ENCODE measurements around the gene MOSMO. TPM values are rescaled to one million over a fixed set of nuclear protein-coding genes. Genes with fewer than 3 reads are reported as not detected.

MOSMO gene
- total and polyA plus RNA-seq, 9 of the 15 experiments (the other 6 are each of a cell fraction or from before 2014, with no cell fraction given): 1.9 to 13.3 (median 7.7) TPM

DNA sequence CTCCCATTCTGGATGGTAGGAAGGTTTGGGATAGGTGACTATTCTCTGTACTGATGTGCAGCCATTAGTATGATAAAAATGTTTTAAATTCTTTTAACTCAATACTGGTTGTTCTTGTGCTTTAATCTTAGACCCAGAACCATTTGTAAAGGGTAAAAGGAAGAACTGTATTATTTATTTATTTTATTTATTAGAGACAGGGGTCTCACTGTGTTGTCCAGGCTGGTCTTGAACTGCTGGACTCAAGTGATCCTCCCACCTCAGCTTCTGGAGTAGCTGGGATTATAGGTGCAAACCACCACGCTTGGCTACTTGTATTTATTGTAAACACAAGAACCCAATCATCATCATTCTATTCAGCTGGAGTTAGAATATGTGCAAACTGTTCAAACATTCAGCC is 2.2 kb upstream of the MOSMO start:
- in situ Hi-C loops (cut with MboI) (no loop called here), intact Hi-C loops (cut with micrococcal nuclease) (no loop called here)
- no peaks in the 10 kb centered on the region for H3K9me3 ChIP-seq (replicated peaks; ENCODE audit: control insufficient read depth, insufficient read depth, low read depth, low read length)
- no peak overlapping the region for H3K4me2 ChIP-seq (ENCODE audit: insufficient read depth, low read length)
- H3K36me3 ChIP-seq (ENCODE audit: control insufficient read depth, insufficient read depth, low read length): no peaks in the 10 kb centered on the region
- ChIA-PET CTCF (ENCODE audit: low intra/inter-chr PET ratio) (interaction anchor here (1.3 kb wide), 1 partner anchor 182 kb away, joined by 3 read pairs; no protein-coding TSS in a partner anchor), POLR2A (no interaction called here)
- H3K79me2 ChIP-seq (ENCODE audit: control insufficient read depth, insufficient read depth, low read length): peaks cover 13% of the 10 kb centered on the region
- peaks cover 7 to 22% of the 10 kb centered on the region in 2 experiments; a peak in 4 of 5 replicates for H3K4me1 ChIP-seq (replicated peaks in 1 of 2; ENCODE audit: control insufficient read depth in 2 of 2, insufficient read depth in 2 of 2, low read length in 2 of 2)
- no peak for FAIRE-seq
- TF ChIP-seq RBM25 (IDR thresholded peaks at IDR 0.05; ENCODE audit: low read depth, low read length, severe bottlenecking) (peak; percentile 3), ZNF561 (CRISPR knock-in tag; conservative IDR thresholded peaks at IDR 0.05) (no peak)
- H3K4me3 ChIP-seq: no peak overlapping the region
- ATAC-seq: no peak
- H2AFZ ChIP-seq (ENCODE audit: low read depth, low read length): no peak overlapping the region
- no peak for DNase-seq (ENCODE audit: extremely low read depth in 1 of 4, low spot score in 3 of 4)
- no peak overlapping the region for H3K27ac ChIP-seq (ENCODE audit: extremely low read depth, low read depth, low read length)
- WGBS (ENCODE audit: insufficient coverage, low coverage, missing lambda C conversion rate): 32% methylated on average over 1 of the region's 1 CpG
- H3K9me1 ChIP-seq (ENCODE audit: control insufficient read depth, insufficient read depth, low read length): no peaks in the 10 kb centered on the region
- H3K9ac ChIP-seq (ENCODE audit: insufficient read depth in 1 of 2, low read depth in 2 of 2, low read length in 2 of 2): no peak overlapping the region
- H3K27me3 ChIP-seq (ENCODE audit: control insufficient read depth in 2 of 2, insufficient read depth in 2 of 2, low read length in 2 of 2): peaks cover 0 to 4% of the 10 kb centered on the region in 2 experiments; a peak in 2 of 5 replicates
- BruUV-seq (replicated peaks): no TSS peak
- no peaks in the 10 kb centered on the region for H4K20me1 ChIP-seq (replicated peaks; ENCODE audit: control insufficient read depth, insufficient read depth, low read length)

DNA sequence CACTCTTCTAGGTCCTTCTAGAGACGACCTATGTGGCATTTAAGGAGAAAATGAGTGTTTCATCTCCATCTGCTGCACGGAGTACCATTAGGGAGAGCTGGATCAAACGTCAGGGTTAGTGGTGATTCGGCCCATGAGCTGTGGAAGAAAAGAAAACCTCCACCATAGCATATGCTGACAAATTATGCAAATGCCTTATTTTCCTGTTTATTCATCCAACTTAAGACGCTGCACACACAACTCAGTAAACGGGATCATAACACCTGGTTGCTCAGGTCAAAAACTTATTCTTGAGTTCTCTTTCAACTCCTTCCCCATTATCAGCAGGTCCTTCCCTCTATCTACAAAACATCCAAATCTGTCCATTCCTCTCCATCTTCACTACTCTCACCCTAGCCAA is 1.3 kb upstream of the MOSMO start:
- H3K4me3 ChIP-seq: no peak overlapping the region
- TF ChIP-seq ZNF282 (CRISPR knock-in tag; IDR thresholded peaks at IDR 0.05): no peak
- no peak for TF ChIP-seq POU5F1 (IDR thresholded peaks at IDR 0.05; ENCODE audit: borderline replicate concordance, low read depth, low read length, partially characterized antibody)
- no peak for TF ChIP-seq RHOXF2B (CRISPR knock-in tag; conservative IDR thresholded peaks at IDR 0.05)
- no peak for TF ChIP-seq PML (IDR thresholded peaks at IDR 0.05; ENCODE audit: low read length)
- TF ChIP-seq TRIM28 (IDR thresholded peaks at IDR 0.05): no peak
- no peak for TF ChIP-seq SRSF7 (optimal IDR thresholded peaks at IDR 0.05; ENCODE audit: low read depth, low read length)
- no peak for TF ChIP-seq ZFPM2 (CRISPR knock-in tag; IDR thresholded peaks at IDR 0.05)
- no peak for TF ChIP-seq RBM25 (IDR thresholded peaks at IDR 0.05; ENCODE audit: low read depth, low read length, severe bottlenecking)
- no peak for TF ChIP-seq COPS2 (conservative IDR thresholded peaks at IDR 0.05)
- no peak for TF ChIP-seq ZNF551 (CRISPR knock-in tag; IDR thresholded peaks at IDR 0.05)
- TF ChIP-seq KDM2B (CRISPR knock-in tag; IDR thresholded peaks at IDR 0.05): no peak
- TF ChIP-seq, protein P1, sequence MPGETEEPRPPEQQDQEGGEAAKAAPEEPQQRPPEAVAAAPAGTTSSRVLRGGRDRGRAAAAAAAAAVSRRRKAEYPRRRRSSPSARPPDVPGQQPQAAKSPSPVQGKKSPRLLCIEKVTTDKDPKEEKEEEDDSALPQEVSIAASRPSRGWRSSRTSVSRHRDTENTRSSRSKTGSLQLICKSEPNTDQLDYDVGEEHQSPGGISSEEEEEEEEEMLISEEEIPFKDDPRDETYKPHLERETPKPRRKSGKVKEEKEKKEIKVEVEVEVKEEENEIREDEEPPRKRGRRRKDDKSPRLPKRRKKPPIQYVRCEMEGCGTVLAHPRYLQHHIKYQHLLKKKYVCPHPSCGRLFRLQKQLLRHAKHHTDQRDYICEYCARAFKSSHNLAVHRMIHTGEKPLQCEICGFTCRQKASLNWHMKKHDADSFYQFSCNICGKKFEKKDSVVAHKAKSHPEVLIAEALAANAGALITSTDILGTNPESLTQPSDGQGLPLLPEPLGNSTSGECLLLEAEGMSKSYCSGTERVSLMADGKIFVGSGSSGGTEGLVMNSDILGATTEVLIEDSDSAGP (CRISPR knock-in tag; IDR thresholded peaks at IDR 0.05): no peak
- no peak for FAIRE-seq
- H3K79me2 ChIP-seq (ENCODE audit: control insufficient read depth, insufficient read depth, low read length): peaks cover 21% of the 10 kb centered on the region
- no peak overlapping the region for H2AFZ ChIP-seq (ENCODE audit: low read depth, low read length)
- in situ Hi-C loops (cut with MboI) (no loop called here), intact Hi-C loops (cut with micrococcal nuclease) (no loop called here)
- 47% methylated on average over 6 of the region's 6 CpGs for WGBS (ENCODE audit: insufficient coverage, low coverage, missing lambda C conversion rate)
- no peak for ATAC-seq
- peak overlapping the region; percentile 84; the same call in 1 of the 2 replicates for H3K4me2 ChIP-seq (ENCODE audit: insufficient read depth, low read length)
- H4K20me1 ChIP-seq (replicated peaks; ENCODE audit: control insufficient read depth, insufficient read depth, low read length): 0 out of 2 replicates have a peak, but pooled peaks cover 6% of the 10 kb centered on the region
- ChIA-PET POLR2A (interaction anchor here (0.7 to 0.9 kb wide), 2 partner anchors 12 to 65 kb away, joined by 3 read pairs; no protein-coding TSS in a partner anchor), CTCF (ENCODE audit: low intra/inter-chr PET ratio) (interaction anchor here (1.3 kb wide), 1 partner anchor 181 kb away, joined by 3 read pairs; no protein-coding TSS in a partner anchor)
- no peak overlapping the region for H3K9ac ChIP-seq (ENCODE audit: insufficient read depth in 1 of 2, low read depth in 2 of 2, low read length in 2 of 2)
- no peaks in the 10 kb centered on the region for H3K9me1 ChIP-seq (ENCODE audit: control insufficient read depth, insufficient read depth, low read length)
- no peaks in the 10 kb centered on the region for H3K9me3 ChIP-seq (replicated peaks; ENCODE audit: control insufficient read depth, insufficient read depth, low read depth, low read length)
- H3K4me1 ChIP-seq (replicated peaks in 1 of 2; ENCODE audit: control insufficient read depth in 2 of 2, insufficient read depth in 2 of 2, low read length in 2 of 2): peaks cover 8 to 18% of the 10 kb centered on the region in 2 experiments; a peak in 4 of 5 replicates
- H3K27me3 ChIP-seq (ENCODE audit: control insufficient read depth in 2 of 2, insufficient read depth in 2 of 2, low read length in 2 of 2): peaks cover 0 to 4% of the 10 kb centered on the region in 2 experiments; a peak in 2 of 5 replicates
- no peak for DNase-seq (ENCODE audit: extremely low read depth in 1 of 4, low spot score in 3 of 4)
- H3K27ac ChIP-seq (ENCODE audit: extremely low read depth, low read depth, low read length): no peak overlapping the region
- no TSS peak for BruUV-seq (replicated peaks)
- no peaks in the 10 kb centered on the region for H3K36me3 ChIP-seq (ENCODE audit: control insufficient read depth, insufficient read depth, low read length)
